PC-3 (cell line): ENCODE measurements around the gene RAD21L1. TPM values are rescaled to one million over a fixed set of nuclear protein-coding genes. Genes with fewer than 3 reads are reported as not detected.

Experiments used
- ATAC-seq: fragments of 200-7000 bp; cut with Tn5 transposase; 2 replicates; pipeline ENCODE4 v1.9.1; 2020; ENCODE audit warnings: mild to moderate bottlenecking, moderate library complexity
- BruUV-seq: library from RNA; stranded (reverse); fragments of 400-500 nt; replicated peaks from 2 replicates; lab custom pipeline; 2021; lab: Mats Ljungman, UMichigan
- CTCF ChIA-PET: fragments of 300-600 bp; sonication (Branson Sonifier 250); formaldehyde crosslinking; loops from one replicate; lab custom pipeline; 2022; ENCODE audit warnings: antibody characterized with exemption; lab: Charles Lee
- POLR2A ChIA-PET: fragments of 300-600 bp; sonication (Branson Sonifier 250); formaldehyde crosslinking; loops from one replicate; lab custom pipeline; 2022; ENCODE audit warnings: antibody characterized with exemption; ENCODE audit not compliant: unreplicated experiment; lab: Charles Lee
- DNase-seq: peaks from one replicate; pipeline ENCODE4 v3.0.0-alpha.2; 2015
- H2AFZ ChIP-seq: fragments of 300-600 bp; sonication (generic); 2 replicates; pipeline ENCODE4 v1.6.0; 2016; ENCODE audit warnings: antibody characterized with exemption, low read length
- H3F3A ChIP-seq: fragments of 300-600 bp; sonication (generic); one replicate; pipeline ENCODE4 v1.6.0; 2017; ENCODE audit warnings: antibody characterized with exemption, low read length, control low read depth, mild to moderate bottlenecking; ENCODE audit not compliant: unreplicated experiment
- H3K27ac ChIP-seq: fragments of 300-600 bp; sonication (generic); 2 replicates; pipeline ENCODE4 v1.5.1; 2016; ENCODE audit warnings: mild to moderate bottlenecking, low read length
- H3K27me3 ChIP-seq: fragments of 300-600 bp; sonication (generic); 2 replicates; pipeline ENCODE4 v1.6.1; 2016; ENCODE audit warnings: low read length, mixed read lengths
- H3K36me3 ChIP-seq: fragments of 300-600 bp; sonication (generic); 2 replicates; pipeline ENCODE4 v1.6.1; 2016; ENCODE audit warnings: low read depth, mixed run types, low read length, mixed read lengths
- H3K4me1 ChIP-seq: fragments of 300-600 bp; sonication (generic); 2 replicates; pipeline ENCODE4 v1.5.1; 2016; ENCODE audit warnings: low read length; ENCODE audit not compliant: insufficient read depth
- H3K4me2 ChIP-seq: fragments of 300-600 bp; sonication (generic); 2 replicates; pipeline ENCODE4 v1.6.0; 2016; ENCODE audit warnings: low read length
- H3K4me3 ChIP-seq: fragments of 300-600 bp; sonication (generic); 2 replicates; pipeline ENCODE4 v1.5.1; 2016; ENCODE audit warnings: mild to moderate bottlenecking, low read length, mixed read lengths
- H3K79me2 ChIP-seq: fragments of 300-600 bp; sonication (generic); 2 replicates; pipeline ENCODE4 v1.6.1; 2017; ENCODE audit warnings: low read length, mixed read lengths
- H3K9ac ChIP-seq: fragments of 300-600 bp; sonication (generic); 2 replicates; pipeline ENCODE4 v1.6.0; 2016; ENCODE audit warnings: mild to moderate bottlenecking, low read length
- H3K9me2 ChIP-seq: fragments of 300-600 bp; sonication (generic); replicated peaks from 2 replicates; pipeline ENCODE4 v1.6.1; 2016; ENCODE audit warnings: mixed run types, low read length, mixed read lengths
- H3K9me3 ChIP-seq: fragments of 300-600 bp; sonication (generic); 2 replicates; pipeline ENCODE4 v1.6.1; 2016; ENCODE audit warnings: low read length, mixed read lengths
- H4K20me1 ChIP-seq: fragments of 300-600 bp; sonication (generic); 2 replicates; pipeline ENCODE4 v1.6.1; 2016; ENCODE audit warnings: low read length, mixed read lengths
- CTCF ChIP-seq: fragments of 300-600 bp; sonication (generic); conservative IDR thresholded peaks from 2 replicates; pipeline ENCODE4 v1.5.1; 2017; ENCODE audit warnings: antibody characterized with exemption, low read depth, mild to moderate bottlenecking, low read length
- EZH2 ChIP-seq: fragments of 300-600 bp; sonication (generic); IDR thresholded peaks from one replicate; pipeline ENCODE4 v1.6.1; 2017; ENCODE audit warnings: antibody characterized with exemption, mild to moderate bottlenecking, low read length; ENCODE audit not compliant: unreplicated experiment
- EZH2phosphoT487 ChIP-seq: fragments of 300-600 bp; sonication (generic); IDR thresholded peaks from 2 replicates; pipeline ENCODE4 v1.6.1; 2018; ENCODE audit warnings: mild to moderate bottlenecking, antibody characterized with exemption, low read length, borderline replicate concordance
- intact Hi-C: fragments of 100-400 bp; cut with micrococcal nuclease; formaldehyde crosslinking; loops from 2 replicates; pipeline ENCODE4 v1.9.0; 2023
- total RNA-seq: library from RNA; depleted of rRNA; stranded (reverse); fragments of >200 nt; gene quantifications from 2 replicates; pipeline ENCODE4 v1.2.3, GENCODE V29; 2014

RAD21L1 gene
- total RNA-seq, 1 experiment from 2014 or later = 0.11 TPM

GRCh38 chr20:1283522-1284510 lies 58.0 kb downstream of the RAD21L1 start:
- Histone ChIP-seq H3K27ac (no peak overlapping the region), H3K79me2 (no peaks in the 10 kb centered on the region), H2AFZ (no peak overlapping the region), H3K27me3 (no peaks in the 10 kb centered on the region), H3K9me2 (no peaks in the 10 kb centered on the region), H3K36me3 (no peaks in the 10 kb centered on the region), H4K20me1 (no peaks in the 10 kb centered on the region), H3F3A (no peaks in the 10 kb centered on the region), H3K4me1 (peaks cover 6% of the 10 kb centered on the region; the same call in 1 of the 2 replicates), H3K9ac (no peak overlapping the region), H3K9me3 (no peaks in the 10 kb centered on the region), H3K4me2 (no peak overlapping the region), H3K4me3 (no peak overlapping the region)
- intact Hi-C loops = no loop called here
- BruUV-seq = no TSS peak
- no peak for DNase-seq
- CTCF ChIA-PET = no interaction called here
- TF ChIP-seq EZH2phosphoT487 (no peak), EZH2 (no peak), CTCF (no peak)
- no peak for ATAC-seq
- POLR2A ChIA-PET = no interaction called here

- no peak for TF ChIP-seq EZH2phosphoT487
- H3K9me2 ChIP-seq = no peaks in the 10 kb centered on the region
- intact Hi-C loops = no loop called here
- no peak overlapping the region for H3K9ac ChIP-seq
- ATAC-seq = no peak
- ChIA-PET POLR2A (no interaction called here), CTCF (no interaction called here)
- H4K20me1 ChIP-seq = no peaks in the 10 kb centered on the region
- H3F3A ChIP-seq = no peaks in the 10 kb centered on the region
- no peaks in the 10 kb centered on the region for H3K79me2 ChIP-seq
- no TSS peak for BruUV-seq
- DNase-seq = no peak
- H3K9me3 ChIP-seq = no peaks in the 10 kb centered on the region
- peaks cover 5% of the 10 kb centered on the region; the same call in 1 of the 2 replicates for H3K4me1 ChIP-seq
- H3K27ac ChIP-seq = no peak overlapping the region
- no peaks in the 10 kb centered on the region for H3K36me3 ChIP-seq
- H3K4me2 ChIP-seq = no peak overlapping the region
- no peak overlapping the region for H3K4me3 ChIP-seq
- H3K27me3 ChIP-seq = no peaks in the 10 kb centered on the region
- no peak overlapping the region for H2AFZ ChIP-seq
These were observed 60.6 kb downstream of the RAD21L1 start for GRCh38 chr20:1286267-1287024.

GRCh38 chr20:1287306-1287705 lies 61.5 kb downstream of the RAD21L1 start:
- Histone ChIP-seq H3K4me2 (no peak overlapping the region), H3K27ac (no peak overlapping the region), H3K27me3 (no peaks in the 10 kb centered on the region), H3K4me3 (no peak overlapping the region), H3K4me1 (no peaks in the 10 kb centered on the region), H3K9me3 (no peaks in the 10 kb centered on the region), H3K36me3 (no peaks in the 10 kb centered on the region), H3F3A (no peaks in the 10 kb centered on the region), H3K9ac (no peak overlapping the region), H4K20me1 (no peaks in the 10 kb centered on the region), H3K9me2 (no peaks in the 10 kb centered on the region), H2AFZ (no peak overlapping the region), H3K79me2 (no peaks in the 10 kb centered on the region)
- intact Hi-C loops = no loop called here
- no peak for ATAC-seq
- DNase-seq = no peak
- no peak for TF ChIP-seq EZH2phosphoT487
- TF ChIP-seq CTCF = no peak
- TF ChIP-seq EZH2 = no peak
- POLR2A ChIA-PET = no interaction called here
- no TSS peak for BruUV-seq
- CTCF ChIA-PET = no interaction called here
